ENCODE data around the gene KLF1.

The KLF1 gene

GRCh38 chr19:12881172-12881808 is 5.7 kb downstream of the KLF1 start, which contains the start of gene DNASE2 (continued):
- peak; percentile 69 for TF ChIP-seq KLF10 (tag by site-specific recombination; IDR thresholded peaks at IDR 0.05)
- 0 out of 2 replicates have a peak, but pooled peaks have one; percentile 64 for TF ChIP-seq ZBTB17 (tag by site-specific recombination; IDR thresholded peaks at IDR 0.05)
- TF ChIP-seq ZNF629 (tag by site-specific recombination; IDR thresholded peaks at IDR 0.05) = peak; percentile 75
- peak; percentile 49 for TF ChIP-seq ZBTB26 (tag by site-specific recombination; optimal IDR thresholded peaks at IDR 0.05)
- peak; percentile 8 for TF ChIP-seq ZNF600 (tag by site-specific recombination; IDR thresholded peaks at IDR 0.05)
- TF ChIP-seq SP2 (tag by site-specific recombination; IDR thresholded peaks at IDR 0.05) = peak; percentile 48
- TF ChIP-seq PATZ1 (tag by site-specific recombination; IDR thresholded peaks at IDR 0.05) = 0 out of 2 replicates have a peak, but pooled peaks have one; percentile 45
- no peak for TF ChIP-seq ZNF654 (tag by site-specific recombination; IDR thresholded peaks at IDR 0.05; ENCODE audit: low read depth)
- TF ChIP-seq ZBTB7A (tag by site-specific recombination; IDR thresholded peaks at IDR 0.05; ENCODE audit: low read depth) = no peak
- no peak for TF ChIP-seq ZNF221 (tag by site-specific recombination; IDR thresholded peaks at IDR 0.05; ENCODE audit: borderline replicate concordance)
- TF ChIP-seq ZIC2 (tag by site-specific recombination; IDR thresholded peaks at IDR 0.05) = peak; percentile 100
- TF ChIP-seq ZBTB44 (tag by site-specific recombination; IDR thresholded peaks at IDR 0.05) = 0 out of 2 replicates have a peak, but pooled peaks have one; percentile 0
- TF ChIP-seq IKZF3 (tag by site-specific recombination; IDR thresholded peaks at IDR 0.05) = peak; percentile 91
- TF ChIP-seq HIC1 (tag by site-specific recombination; IDR thresholded peaks at IDR 0.05) = peak; percentile 94
- TF ChIP-seq ZNF366 (tag by site-specific recombination; conservative IDR thresholded peaks at IDR 0.05) = 0 out of 2 replicates have a peak, but pooled peaks have one; percentile 35
- peak; percentile 81 for TF ChIP-seq ZBTB8A (tag by site-specific recombination; IDR thresholded peaks at IDR 0.05)
- no peak for TF ChIP-seq ZNF146 (tag by site-specific recombination; IDR thresholded peaks at IDR 0.05)
- TF ChIP-seq KLF17 (tag by site-specific recombination; IDR thresholded peaks at IDR 0.05) = peak; percentile 19; the same call in 1 of the 2 replicates
- TF ChIP-seq ZNF341 (tag by site-specific recombination; IDR thresholded peaks at IDR 0.05; ENCODE audit: low read depth) = peak; percentile 72
- no peak for TF ChIP-seq PBX3 (CRISPR knock-in tag; IDR thresholded peaks at IDR 0.05)
- no peak for TF ChIP-seq SCRT2 (tag by site-specific recombination; IDR thresholded peaks at IDR 0.05)
- TF ChIP-seq ZSCAN5A (tag by site-specific recombination; IDR thresholded peaks at IDR 0.05) = 0 out of 2 replicates have a peak, but pooled peaks have one; percentile 16
- TF ChIP-seq BCL11B (tag by site-specific recombination; IDR thresholded peaks at IDR 0.05; ENCODE audit: low read depth) = peak; percentile 77
- TF ChIP-seq ZEB2 (tag by site-specific recombination; IDR thresholded peaks at IDR 0.05) = peak; percentile 90
- TF ChIP-seq ZNF24 (tag by site-specific recombination; IDR thresholded peaks at IDR 0.05) = 0 out of 2 replicates have a peak, but pooled peaks have one; percentile 68
- TF ChIP-seq ZNF692 (tag by site-specific recombination; IDR thresholded peaks at IDR 0.05) = peak; percentile 68
- TF ChIP-seq MZF1 (tag by site-specific recombination; IDR thresholded peaks at IDR 0.05; ENCODE audit: borderline replicate concordance) = peak; percentile 38; the same call in 1 of the 2 replicates

All from HEK293 (cell line).